NCI-H187 treated with DMSO at 0.1 percent for 48 hours (cell line): ENCODE measurements around the gene MED12L.

Source experiments
- DNase-seq: peaks from one replicate; lab custom pipeline; 2025; lab: John Stamatoyannopoulos, UW

The MED12L gene

GRCh38 chr3:151262871-151263525 lies 177.5 kb downstream of the MED12L start:
- DNase-seq: no peak

GRCh38 chr3:151264605-151265004 lies 179.1 kb downstream of the MED12L start:
- DNase-seq: no peak

DNA sequence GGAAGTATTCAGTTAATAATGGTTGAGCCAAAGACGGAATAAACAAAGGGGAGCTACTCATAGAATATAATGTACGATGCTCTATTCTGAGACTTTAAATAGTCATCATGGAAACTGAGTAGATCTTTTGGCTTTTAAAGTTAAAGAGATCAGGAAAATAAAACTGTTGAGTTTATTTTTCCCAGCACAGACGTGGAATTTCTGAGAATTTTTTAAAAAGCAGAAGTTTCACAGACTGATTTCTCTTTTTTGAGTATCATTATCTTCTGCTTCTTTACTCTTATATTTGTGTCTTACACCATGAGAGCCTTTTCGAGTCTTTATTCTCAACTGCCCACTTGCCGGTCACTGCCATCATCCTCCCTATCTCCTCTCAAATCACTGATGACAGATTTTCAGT lies 179.7 kb downstream of the MED12L start:
- DNase-seq: no peak

- DNase-seq: no peak
These were observed 180.4 kb downstream of the MED12L start for GRCh38 chr3:151265866-151266265.

GRCh38 chr3:151267066-151267465 lies 181.6 kb downstream of the MED12L start:
- DNase-seq: no peak

DNA sequence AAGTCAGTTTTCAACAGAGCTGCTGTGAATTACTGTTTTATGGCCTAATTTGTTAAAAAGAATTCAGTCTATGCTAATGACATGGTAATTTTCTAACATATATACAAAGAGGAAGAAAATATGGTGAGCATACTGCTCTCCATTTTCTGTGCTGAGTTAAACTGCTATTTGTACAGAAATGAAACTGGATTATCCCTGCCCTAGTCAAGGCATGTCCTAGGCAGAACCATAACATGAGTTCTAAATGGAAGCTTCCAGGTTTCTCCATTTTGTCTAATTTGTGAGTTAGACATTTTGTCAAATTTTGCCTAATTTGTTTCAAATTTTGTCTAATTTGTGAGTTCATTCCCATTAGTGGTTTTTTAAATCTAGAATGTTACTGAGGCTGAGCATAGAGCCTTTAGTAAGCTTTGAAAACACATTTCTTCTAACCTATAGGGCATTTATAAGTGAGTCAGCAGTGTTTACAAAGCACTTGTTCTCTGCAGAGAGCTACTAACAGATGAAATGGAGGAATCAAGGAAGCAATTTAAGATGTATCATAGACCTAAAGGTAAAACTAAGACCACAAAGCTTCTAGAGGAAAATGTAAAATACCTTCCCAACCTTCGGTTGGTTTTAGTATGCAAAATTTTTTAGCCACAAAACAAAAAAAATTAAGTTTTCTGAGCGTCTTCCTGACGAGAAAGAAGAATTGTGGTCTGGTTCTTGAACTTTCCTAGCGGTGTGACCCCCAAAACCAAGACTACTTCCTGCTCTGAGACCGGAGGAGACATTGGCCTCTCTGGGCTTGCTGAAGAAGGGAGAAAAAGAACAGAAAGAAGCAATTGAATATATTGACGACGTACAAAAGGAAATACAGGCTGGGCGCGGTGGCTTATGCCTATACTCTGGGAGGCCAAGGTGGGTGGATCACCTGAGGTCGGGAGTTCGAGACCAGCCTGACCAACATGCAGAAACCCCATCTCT lies 183.1 kb downstream of the MED12L start:
- DNase-seq: no peak

DNA sequence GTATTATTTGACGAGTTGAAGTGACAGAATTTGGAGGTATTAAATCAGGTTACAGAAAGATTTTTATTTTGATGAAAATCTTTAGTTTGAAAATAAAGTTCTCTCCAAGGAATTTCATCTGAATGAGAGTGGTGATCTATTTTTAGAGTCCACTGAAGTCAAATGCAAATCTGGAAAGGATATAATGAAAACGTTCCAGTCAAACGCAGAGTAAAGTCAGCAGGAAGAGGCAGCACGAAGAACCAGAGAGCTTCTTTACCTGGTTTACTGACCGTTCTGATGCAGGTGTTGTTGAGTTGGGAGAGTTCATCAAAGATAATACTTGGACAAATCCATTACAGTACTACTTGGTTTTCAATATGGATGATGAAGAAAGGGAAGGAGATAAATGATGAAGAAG lies 184.2 kb downstream of the MED12L start:
- no peak for DNase-seq

GRCh38 chr3:151275091-151275490 lies 189.6 kb downstream of the MED12L start:
- no peak for DNase-seq

DNA sequence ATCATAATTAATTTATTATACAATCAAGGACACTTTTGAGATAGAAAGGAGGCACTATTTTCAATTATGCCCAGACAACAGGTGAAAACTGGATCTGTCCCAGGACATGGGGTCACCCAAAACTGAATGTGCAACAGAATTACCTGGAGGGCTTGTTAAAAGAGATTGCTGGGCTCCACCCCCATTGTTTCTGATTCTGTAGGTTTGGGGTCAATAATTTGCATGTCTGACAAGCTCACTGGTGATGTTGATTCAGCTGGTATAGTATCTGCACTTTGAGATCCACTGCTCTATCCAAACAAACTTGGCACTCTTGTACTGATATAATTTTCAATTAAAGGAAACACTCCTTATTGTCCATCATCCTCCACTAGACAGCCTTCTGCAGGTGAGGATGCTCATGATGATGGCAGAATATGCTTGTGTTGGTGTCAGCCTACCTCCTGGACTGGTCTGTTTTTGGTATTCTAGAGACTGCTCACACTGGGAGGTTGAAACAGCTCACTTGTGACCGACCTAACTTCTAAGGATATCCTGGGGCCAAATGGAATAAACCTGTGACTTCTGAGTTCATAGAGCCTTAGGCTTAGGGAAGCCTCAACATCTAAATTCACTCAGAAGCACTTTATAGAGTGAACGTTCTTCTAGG lies 190.7 kb downstream of the MED12L start:
- no peak for DNase-seq

GRCh38 chr3:151276687-151277042 lies 191.2 kb downstream of the MED12L start:
- DNase-seq: no peak

DNA sequence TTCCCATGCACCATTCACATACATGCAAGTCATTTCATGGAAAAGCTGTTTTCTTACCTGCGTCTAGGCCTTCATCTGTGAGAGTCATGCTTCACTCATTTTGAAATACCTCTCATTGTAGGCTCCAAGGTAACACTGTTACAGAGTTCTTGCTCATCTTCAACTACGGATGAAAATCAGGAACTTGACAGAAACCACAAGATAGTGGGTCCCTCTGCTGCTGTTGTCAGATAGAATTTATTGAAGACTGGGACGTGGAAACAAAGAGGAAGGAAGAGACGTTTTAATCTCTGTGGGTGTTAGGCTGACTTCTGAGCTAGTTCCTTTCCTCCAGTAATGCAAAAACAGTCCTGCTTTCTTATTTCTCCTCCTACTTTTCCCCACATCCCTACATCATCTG lies 192.8 kb downstream of the MED12L start, which contains the start of gene P2RY14:
Gene P2RY14, minus strand, starts transcription at position 313 of the 400 bp plus-strand sequence. CDS start 64,226 bp downstream, outside the sequence.
- no peak for DNase-seq

GRCh38 chr3:151281671-151282324 lies 196.3 kb downstream of the MED12L start:
- no peak for DNase-seq

- DNase-seq: peak; percentile 34
These were observed 197.5 kb downstream of the MED12L start for GRCh38 chr3:151282921-151283320.

DNA sequence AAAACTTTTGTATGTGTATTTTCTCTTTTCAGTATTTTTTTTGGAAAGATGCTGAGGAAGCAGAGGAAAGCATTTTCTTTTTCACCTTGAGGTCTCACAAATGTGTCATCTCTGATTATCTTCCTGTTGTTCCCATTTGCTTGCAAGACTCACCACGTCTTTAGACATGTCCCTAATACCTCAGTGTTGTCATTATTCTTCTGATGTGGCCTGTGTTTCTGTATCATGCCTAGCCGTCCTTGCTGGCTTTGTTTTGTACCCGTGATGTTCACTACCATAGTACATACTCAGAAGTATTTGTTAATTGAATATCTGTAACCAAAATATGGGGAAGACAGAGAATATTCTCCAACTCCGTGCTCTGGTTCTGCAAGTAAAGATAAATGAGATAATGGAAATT lies 197.9 kb downstream of the MED12L start:
- no peak for DNase-seq

DNA sequence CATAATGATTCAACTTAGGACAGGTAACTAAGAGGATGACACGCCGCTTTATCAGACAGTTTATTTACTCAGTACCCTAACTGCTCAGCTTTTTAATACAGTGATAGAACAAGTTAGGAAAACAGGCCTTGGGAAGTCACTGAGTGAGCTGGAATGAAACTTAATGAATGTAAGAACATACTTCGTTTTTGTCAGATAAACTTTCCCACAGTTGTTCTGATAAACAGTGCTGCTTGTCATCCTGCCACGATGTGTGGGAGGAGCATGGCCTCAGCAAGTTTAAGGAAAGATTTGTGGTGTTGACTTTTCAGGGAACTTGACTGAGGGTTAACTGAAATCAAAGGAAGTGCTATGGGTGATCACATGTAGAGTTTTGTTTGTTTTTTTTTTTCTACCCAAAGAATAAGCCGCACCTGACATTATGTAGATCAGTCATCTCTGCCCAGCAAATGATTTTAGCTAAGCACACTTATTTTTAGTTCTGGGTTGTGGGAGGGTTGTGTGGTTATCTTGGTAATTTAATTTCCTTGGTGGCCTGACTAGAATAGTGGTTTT lies 198.5 kb downstream of the MED12L start:
- no peak for DNase-seq

DNA sequence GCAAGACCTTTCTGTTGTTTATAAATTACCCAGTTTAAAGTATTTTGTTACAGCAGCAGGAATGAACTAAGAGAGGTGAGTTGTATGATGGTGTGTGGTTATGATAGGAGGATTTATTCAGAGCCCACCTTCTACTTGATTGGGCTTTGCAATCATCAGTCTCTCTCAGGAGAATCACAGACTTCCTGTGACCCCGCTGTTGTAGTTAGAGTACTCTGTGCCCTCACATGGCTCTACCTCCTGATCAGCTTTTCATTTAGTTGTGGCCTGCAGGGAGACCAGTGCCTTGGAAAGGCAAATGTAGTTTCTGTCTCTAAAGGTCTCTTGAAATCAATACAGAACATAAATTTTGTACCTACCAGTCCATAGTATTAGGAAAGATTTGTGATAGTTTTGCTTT lies 200.5 kb downstream of the MED12L start:
- no peak for DNase-seq

GRCh38 chr3:151289445-151289844 lies 204.0 kb downstream of the MED12L start:
- no peak for DNase-seq

- no peak for DNase-seq
These were observed 205.2 kb downstream of the MED12L start for GRCh38 chr3:151290673-151291072.

DNA sequence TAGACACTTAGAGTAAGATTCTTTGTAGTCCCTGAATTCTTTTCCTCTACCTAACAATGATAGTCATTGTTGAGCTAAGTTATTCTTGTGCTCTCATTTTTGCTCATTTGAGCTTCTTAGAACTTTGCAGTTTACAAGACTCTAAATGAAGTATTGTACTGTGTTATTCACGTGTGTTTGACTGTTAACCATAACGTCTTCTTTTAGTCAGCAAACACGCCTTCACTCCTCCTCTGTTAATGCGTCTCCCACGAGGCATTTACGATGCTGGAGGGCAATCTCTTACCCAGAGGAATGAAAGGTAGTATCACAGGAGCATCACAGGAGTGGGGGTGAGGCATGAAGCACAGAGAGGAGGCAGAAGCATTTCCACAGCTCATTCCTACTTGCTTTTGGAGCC lies 207.7 kb downstream of the MED12L start:
- DNase-seq: no peak

- DNase-seq: no peak
These were observed 210.8 kb downstream of the MED12L start for GRCh38 chr3:151296226-151296625.

DNA sequence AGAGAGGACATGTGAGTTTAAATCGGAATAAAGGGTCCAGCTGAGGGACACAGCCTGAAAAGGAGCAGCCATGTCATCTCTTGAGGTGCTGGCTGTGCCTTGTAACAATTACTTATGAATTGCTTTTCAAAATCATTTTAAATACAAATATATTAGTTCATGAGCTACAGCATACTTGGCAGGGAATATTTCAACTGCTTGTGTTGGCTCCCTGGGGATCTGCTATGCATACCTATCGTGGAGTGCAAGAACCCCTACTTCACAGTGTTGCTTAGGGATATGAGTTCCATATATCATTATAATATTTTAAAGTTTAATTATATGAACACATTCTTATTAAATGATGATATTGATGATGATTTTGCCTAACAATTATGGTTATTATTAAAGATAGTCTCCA lies 212.0 kb downstream of the MED12L start:
- no peak for DNase-seq

DNA sequence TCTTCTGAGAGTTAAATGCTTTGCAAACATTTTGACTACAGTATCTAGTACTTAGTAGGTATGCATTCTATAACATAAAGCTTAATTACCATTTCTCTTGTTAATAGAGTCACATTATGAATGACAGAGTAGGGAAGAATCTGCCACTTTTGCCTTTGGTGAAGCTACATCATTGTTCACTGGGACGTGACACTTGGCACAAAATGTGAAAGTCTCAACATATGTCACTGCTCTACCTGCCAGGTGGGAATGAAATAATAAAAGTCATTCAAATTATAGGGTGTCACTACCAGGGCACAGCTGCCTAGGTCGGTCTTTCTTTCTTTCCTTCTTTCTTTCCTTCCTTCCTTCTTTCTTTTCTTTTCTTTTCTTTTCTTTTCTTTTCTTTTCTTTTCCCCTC lies 213.5 kb downstream of the MED12L start:
- no peak for DNase-seq
